ENCODE results near the gene LENEP. TPM values are rescaled to one million over a fixed set of nuclear protein-coding genes. Genes with fewer than 3 reads are reported as not detected.
A peak's percentile ranks its signal among the peaks of the same experiment; 100 is the strongest.

LENEP gene
- total RNA-seq, 8 experiments from 2014 or later = 0.38 to 3.4 (median 1.3) TPM; not detected in 1

- Histone ChIP-seq H3K27ac (no peak overlapping the region), H3K4me1 (replicated peaks in 1 of 2) (peaks cover 12 to 15% of the 10 kb centered on the region in 2 donors), H3K4me3 (no peak overlapping the region)
- WGBS, 10 experiments = 80 to 100% (median 90%) methylated on average over 1 to 8 of the region's 16 CpGs; no CpG with 5 or more reads in 5 of the 10 experiments
- ATAC-seq (replicated peaks in 6 of 8) = no peak
- in situ Hi-C loops (cut with MboI; ENCODE audit: low pct_unique_long_range_greater_than_20kb in 2 of 9, low sequenced_read_pairs in 9 of 9, unreplicated experiment in 9 of 9) = no loop called here
Measured at GRCh38 chr1:154998201-154998780, 4.9 kb downstream of the LENEP start.

- Histone ChIP-seq H3K4me3 (peak overlapping the region; percentile 49 to 74 (median 56)), H3K27ac (peak overlapping the region in 1 of 2 donors; percentile 87), H3K4me1 (replicated peaks in 1 of 2) (peaks cover 8 to 9% of the 10 kb centered on the region in 2 donors)
- in situ Hi-C loops (cut with MboI; ENCODE audit: low pct_unique_long_range_greater_than_20kb in 2 of 9, low sequenced_read_pairs in 9 of 9, unreplicated experiment in 9 of 9) = no loop called here
- peak in 3 of 8 experiments; percentile 5 to 14 (median 8) for ATAC-seq (replicated peaks in 6 of 8)
- 0 to 43% (median 12%) methylated on average over 2 to 20 of the region's 40 CpGs; no CpG with 5 or more reads in 4 of the 10 experiments for WGBS, 10 experiments
Measured at GRCh38 chr1:154998818-154999570, 5.6 kb downstream of the LENEP start.

- ATAC-seq (replicated peaks in 6 of 8) = no peak
- H3K4me1 ChIP-seq (replicated peaks in 1 of 2) = peaks cover 16% of the 10 kb centered on the region in 2 donors
- in situ Hi-C loops (cut with MboI; ENCODE audit: low pct_unique_long_range_greater_than_20kb in 2 of 9, low sequenced_read_pairs in 9 of 9, unreplicated experiment in 9 of 9) = no loop called here
- H3K4me3 ChIP-seq = peak overlapping the region; percentile 49 to 74 (median 56)
- H3K27ac ChIP-seq = peak overlapping the region; percentile 86 to 87
- WGBS, 10 experiments = 0 to 6% (median 0%) methylated on average over 1 to 16 of the region's 50 CpGs; no CpG with 5 or more reads in 4 of the 10 experiments
Measured at GRCh38 chr1:154999571-155000410, 6.4 kb downstream of the LENEP start.

GRCh38 chr1:155000411-155000725, 7.0 kb downstream of the LENEP start:
- Histone ChIP-seq H3K4me1 (replicated peaks in 1 of 2) (peaks cover 19 to 22% of the 10 kb centered on the region in 2 donors), H3K27ac (peak overlapping the region; percentile 86 to 87), H3K4me3 (peak overlapping the region; percentile 49 to 74 (median 56))
- 0% methylated on average over 1 to 4 of the region's 13 CpGs; no CpG with 5 or more reads in 7 of the 10 experiments for WGBS, 10 experiments
- in situ Hi-C loops (cut with MboI; ENCODE audit: low pct_unique_long_range_greater_than_20kb in 2 of 9, low sequenced_read_pairs in 9 of 9, unreplicated experiment in 9 of 9) = no loop called here
- no peak for ATAC-seq (replicated peaks in 6 of 8)

- peak; percentile 41 to 62 (median 56) for ATAC-seq (replicated peaks in 6 of 8)
- peak overlapping the region; percentile 49 to 74 (median 56) for H3K4me3 ChIP-seq
- in situ Hi-C loops (cut with MboI; ENCODE audit: low pct_unique_long_range_greater_than_20kb in 2 of 9, low sequenced_read_pairs in 9 of 9, unreplicated experiment in 9 of 9) = no loop called here
- H3K4me1 ChIP-seq (replicated peaks in 1 of 2) = peaks cover 16 to 24% of the 10 kb centered on the region in 2 donors
- H3K27ac ChIP-seq = peak overlapping the region; percentile 86 to 87
- WGBS, 10 experiments = 0% methylated on average over 3 to 13 of the region's 43 CpGs; no CpG with 5 or more reads in 6 of the 10 experiments
Measured at GRCh38 chr1:155000726-155001424, 7.5 kb downstream of the LENEP start.

GRCh38 chr1:155001425-155001674, 8.0 kb downstream of the LENEP start:
- peak in 1 of 8 experiments; percentile 6 for ATAC-seq (replicated peaks in 6 of 8)
- in situ Hi-C loops (cut with MboI; ENCODE audit: low pct_unique_long_range_greater_than_20kb in 2 of 9, low sequenced_read_pairs in 9 of 9, unreplicated experiment in 9 of 9) = no loop called here

GRCh38 chr1:155001675-155002463, 8.5 kb downstream of the LENEP start:
- 0% methylated on average over 5 of the region's 38 CpGs; no CpG with 5 or more reads in 9 of the 10 experiments for WGBS, 10 experiments
- Histone ChIP-seq H3K4me1 (replicated peaks in 1 of 2) (peaks cover 16 to 24% of the 10 kb centered on the region in 2 donors), H3K4me3 (peak overlapping the region; percentile 49 to 74 (median 56)), H3K27ac (peak overlapping the region; percentile 86 to 87)
- ATAC-seq (replicated peaks in 6 of 8) = peak; percentile 65 to 76 (median 68)
- in situ Hi-C loops (cut with MboI; ENCODE audit: low pct_unique_long_range_greater_than_20kb in 2 of 9, low sequenced_read_pairs in 9 of 9, unreplicated experiment in 9 of 9) = no loop called here

More at GRCh38 chr1:155001425-155001674, 8.0 kb downstream of the LENEP start:
- H3K27ac ChIP-seq = peak overlapping the region; percentile 86 to 87
- H3K4me1 ChIP-seq (replicated peaks in 1 of 2) = peaks cover 16 to 24% of the 10 kb centered on the region in 2 donors
- H3K4me3 ChIP-seq = peak overlapping the region; percentile 49 to 74 (median 56)
- 0% methylated on average over 2 of the region's 11 CpGs; no CpG with 5 or more reads in 8 of the 10 experiments for WGBS, 10 experiments

GRCh38 chr1:155002464-155003226, 9.3 kb downstream of the LENEP start, which contains the start of gene ZBTB7B:
TSS of gene ZBTB7B (plus strand) at chr1:155002802. CDS start at chr1:155014661, 11,859 bp downstream.
- peak within 1 kb of the TSS; percentile 49 to 74 (median 56) for H3K4me3 ChIP-seq
- in situ Hi-C loops (cut with MboI; ENCODE audit: low pct_unique_long_range_greater_than_20kb in 2 of 9, low sequenced_read_pairs in 9 of 9, unreplicated experiment in 9 of 9) = no loop called here
- WGBS, 10 experiments = 0 to 6% (median 4%) methylated on average over 1 to 11 of the region's 35 CpGs; no CpG with 5 or more reads in 6 of the 10 experiments
- H3K27ac ChIP-seq = peak within 1 kb of the TSS; percentile 91 to 93
- peak in 4 of 8 experiments; percentile 0 to 6 (median 3) for ATAC-seq (replicated peaks in 6 of 8)
- peaks cover 16 to 24% of the 10 kb centered on the region in 2 donors for H3K4me1 ChIP-seq (replicated peaks in 1 of 2)

- Histone ChIP-seq H3K27ac (peak overlapping the region; percentile 91 to 93), H3K4me1 (replicated peaks in 1 of 2) (peaks cover 19 to 26% of the 10 kb centered on the region in 2 donors), H3K4me3 (peak overlapping the region; percentile 44 to 70 (median 54))
- in situ Hi-C loops (cut with MboI; ENCODE audit: low pct_unique_long_range_greater_than_20kb in 2 of 9, low sequenced_read_pairs in 9 of 9, unreplicated experiment in 9 of 9) = no loop called here
- no peak for ATAC-seq (replicated peaks in 6 of 8)
- 0 to 3% (median 0%) methylated on average over 1 to 9 of the region's 37 CpGs; no CpG with 5 or more reads in 7 of the 10 experiments for WGBS, 10 experiments
Measured at GRCh38 chr1:155003227-155003765, 9.9 kb downstream of the LENEP start.

GRCh38 chr1:155003766-155004351, 10.5 kb downstream of the LENEP start:
- Histone ChIP-seq H3K4me1 (replicated peaks in 1 of 2) (peaks cover 20 to 29% of the 10 kb centered on the region in 2 donors), H3K27ac (peak overlapping the region; percentile 91 to 93), H3K4me3 (peak overlapping the region; percentile 44 to 70 (median 54))
- 0 to 2% methylated on average over 5 to 8 of the region's 34 CpGs; no CpG with 5 or more reads in 8 of the 10 experiments for WGBS, 10 experiments
- ATAC-seq (replicated peaks in 6 of 8) = peak in 7 of 8 experiments; percentile 0 to 21 (median 6)
- in situ Hi-C loops (cut with MboI; ENCODE audit: low pct_unique_long_range_greater_than_20kb in 2 of 9, low sequenced_read_pairs in 9 of 9, unreplicated experiment in 9 of 9) = no loop called here
